ENCODE results near the gene HEPHL1.

DNA sequence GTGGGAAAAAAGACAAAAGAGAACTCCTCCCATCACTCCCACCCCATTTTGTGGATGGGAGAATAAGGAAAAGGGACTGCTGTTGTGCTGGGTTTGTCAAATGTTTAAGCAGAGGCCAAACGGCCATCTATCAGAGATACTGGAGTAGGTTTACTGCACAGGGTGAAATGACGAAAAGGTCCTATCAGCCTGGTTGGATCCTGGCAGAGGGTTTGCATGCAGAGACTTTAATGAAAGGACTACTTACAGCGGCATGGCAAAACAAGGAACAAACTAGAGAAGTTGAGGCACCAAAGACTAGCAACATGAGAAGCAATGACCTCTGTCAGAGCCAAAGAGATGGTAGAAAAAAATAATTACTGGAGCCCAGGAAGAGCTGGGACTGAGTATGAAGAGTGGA is 32.2 kb upstream of the HEPHL1 start:
- TF ChIP-seq, protein P1, sequence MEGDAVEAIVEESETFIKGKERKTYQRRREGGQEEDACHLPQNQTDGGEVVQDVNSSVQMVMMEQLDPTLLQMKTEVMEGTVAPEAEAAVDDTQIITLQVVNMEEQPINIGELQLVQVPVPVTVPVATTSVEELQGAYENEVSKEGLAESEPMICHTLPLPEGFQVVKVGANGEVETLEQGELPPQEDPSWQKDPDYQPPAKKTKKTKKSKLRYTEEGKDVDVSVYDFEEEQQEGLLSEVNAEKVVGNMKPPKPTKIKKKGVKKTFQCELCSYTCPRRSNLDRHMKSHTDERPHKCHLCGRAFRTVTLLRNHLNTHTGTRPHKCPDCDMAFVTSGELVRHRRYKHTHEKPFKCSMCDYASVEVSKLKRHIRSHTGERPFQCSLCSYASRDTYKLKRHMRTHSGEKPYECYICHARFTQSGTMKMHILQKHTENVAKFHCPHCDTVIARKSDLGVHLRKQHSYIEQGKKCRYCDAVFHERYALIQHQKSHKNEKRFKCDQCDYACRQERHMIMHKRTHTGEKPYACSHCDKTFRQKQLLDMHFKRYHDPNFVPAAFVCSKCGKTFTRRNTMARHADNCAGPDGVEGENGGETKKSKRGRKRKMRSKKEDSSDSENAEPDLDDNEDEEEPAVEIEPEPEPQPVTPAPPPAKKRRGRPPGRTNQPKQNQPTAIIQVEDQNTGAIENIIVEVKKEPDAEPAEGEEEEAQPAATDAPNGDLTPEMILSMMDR (IDR thresholded peaks at IDR 0.05): no peak
- no peak for TF ChIP-seq EZH2 (IDR thresholded peaks at IDR 0.05)
- TF ChIP-seq EZH2phosphoT487 (IDR thresholded peaks at IDR 0.05): no peak

Measured in neural progenitor cell (in vitro differentiated cells).